Measurements from ENCODE around the gene LYSMD3. TPM values are rescaled to one million over a fixed set of nuclear protein-coding genes. Genes with fewer than 3 reads are reported as not detected.

LYSMD3 gene
- total and polyA plus RNA-seq, 9 of the 15 experiments (the other 6 are each of a cell fraction or from before 2014, with no cell fraction given), result 9.5 to 42.3 (median 20.7) TPM

DNA sequence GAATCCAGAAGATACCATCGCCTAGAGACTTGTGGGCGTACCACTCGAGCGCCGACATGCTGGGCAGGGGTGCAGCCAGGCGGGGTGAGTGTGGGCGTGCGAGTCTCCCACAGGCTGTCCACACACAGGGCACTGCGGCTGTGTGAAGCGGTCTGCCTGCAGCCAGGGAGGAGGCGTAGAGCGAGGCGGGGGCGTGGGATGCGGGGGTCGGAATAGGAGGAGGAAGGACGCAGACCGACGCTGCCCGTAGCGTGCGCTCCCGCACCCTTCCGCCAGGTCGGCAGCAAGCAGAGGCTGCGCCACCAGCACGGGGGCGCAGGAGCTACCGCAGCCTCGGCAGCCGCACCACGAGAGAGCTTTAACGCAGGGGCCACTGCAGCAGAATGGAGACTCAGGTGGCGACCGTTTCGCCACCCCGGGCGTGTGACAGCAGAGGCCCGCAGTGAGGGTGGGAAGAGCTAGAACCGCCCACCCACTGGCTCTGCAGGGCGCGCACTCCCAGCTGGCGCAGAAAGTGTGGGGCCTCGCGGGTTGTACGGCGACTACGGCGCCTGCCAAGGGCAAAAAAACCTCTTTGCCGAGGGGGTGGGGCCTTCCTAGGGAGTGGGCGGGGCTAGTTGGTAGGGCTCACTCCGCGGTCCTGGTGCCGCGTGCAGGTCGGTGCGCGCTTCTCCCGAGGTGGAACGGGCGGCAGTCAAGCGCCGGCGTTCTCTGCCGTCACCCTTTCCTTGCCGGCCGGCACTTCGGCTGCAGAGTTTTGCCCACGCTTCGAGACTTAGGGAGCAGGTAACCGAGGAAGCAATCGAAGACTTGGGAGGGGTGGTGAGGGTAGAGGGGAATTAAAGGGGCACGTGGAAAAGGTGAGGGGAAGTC lies 54.9 kb downstream of the LYSMD3 start, which contains the start of the genes MBLAC2 and POLR3G (continued):
- TF ChIP-seq, protein P1, sequence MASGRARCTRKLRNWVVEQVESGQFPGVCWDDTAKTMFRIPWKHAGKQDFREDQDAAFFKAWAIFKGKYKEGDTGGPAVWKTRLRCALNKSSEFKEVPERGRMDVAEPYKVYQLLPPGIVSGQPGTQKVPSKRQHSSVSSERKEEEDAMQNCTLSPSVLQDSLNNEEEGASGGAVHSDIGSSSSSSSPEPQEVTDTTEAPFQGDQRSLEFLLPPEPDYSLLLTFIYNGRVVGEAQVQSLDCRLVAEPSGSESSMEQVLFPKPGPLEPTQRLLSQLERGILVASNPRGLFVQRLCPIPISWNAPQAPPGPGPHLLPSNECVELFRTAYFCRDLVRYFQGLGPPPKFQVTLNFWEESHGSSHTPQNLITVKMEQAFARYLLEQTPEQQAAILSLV (tag; IDR thresholded peaks at IDR 0.05), result no peak
- TF ChIP-seq, protein P2, sequence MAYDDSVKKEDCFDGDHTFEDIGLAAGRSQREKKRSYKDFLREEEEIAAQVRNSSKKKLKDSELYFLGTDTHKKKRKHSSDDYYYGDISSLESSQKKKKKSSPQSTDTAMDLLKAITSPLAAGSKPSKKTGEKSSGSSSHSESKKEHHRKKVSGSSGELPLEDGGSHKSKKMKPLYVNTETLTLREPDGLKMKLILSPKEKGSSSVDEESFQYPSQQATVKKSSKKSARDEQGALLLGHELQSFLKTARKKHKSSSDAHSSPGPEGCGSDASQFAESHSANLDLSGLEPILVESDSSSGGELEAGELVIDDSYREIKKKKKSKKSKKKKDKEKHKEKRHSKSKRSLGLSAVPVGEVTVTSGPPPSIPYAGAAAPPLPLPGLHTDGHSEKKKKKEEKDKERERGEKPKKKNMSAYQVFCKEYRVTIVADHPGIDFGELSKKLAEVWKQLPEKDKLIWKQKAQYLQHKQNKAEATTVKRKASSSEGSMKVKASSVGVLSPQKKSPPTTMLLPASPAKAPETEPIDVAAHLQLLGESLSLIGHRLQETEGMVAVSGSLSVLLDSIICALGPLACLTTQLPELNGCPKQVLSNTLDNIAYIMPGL (CRISPR knock-in tag; IDR thresholded peaks at IDR 0.05), result no peak
- TF ChIP-seq NFE2 (IDR thresholded peaks at IDR 0.05; ENCODE audit: low read depth), result no peak
- TF ChIP-seq FOSL1 (tag; conservative IDR thresholded peaks at IDR 0.05), result no peak
- TF ChIP-seq ZNF507 (tag; conservative IDR thresholded peaks at IDR 0.05), result no peak
- TF ChIP-seq, protein P3, sequence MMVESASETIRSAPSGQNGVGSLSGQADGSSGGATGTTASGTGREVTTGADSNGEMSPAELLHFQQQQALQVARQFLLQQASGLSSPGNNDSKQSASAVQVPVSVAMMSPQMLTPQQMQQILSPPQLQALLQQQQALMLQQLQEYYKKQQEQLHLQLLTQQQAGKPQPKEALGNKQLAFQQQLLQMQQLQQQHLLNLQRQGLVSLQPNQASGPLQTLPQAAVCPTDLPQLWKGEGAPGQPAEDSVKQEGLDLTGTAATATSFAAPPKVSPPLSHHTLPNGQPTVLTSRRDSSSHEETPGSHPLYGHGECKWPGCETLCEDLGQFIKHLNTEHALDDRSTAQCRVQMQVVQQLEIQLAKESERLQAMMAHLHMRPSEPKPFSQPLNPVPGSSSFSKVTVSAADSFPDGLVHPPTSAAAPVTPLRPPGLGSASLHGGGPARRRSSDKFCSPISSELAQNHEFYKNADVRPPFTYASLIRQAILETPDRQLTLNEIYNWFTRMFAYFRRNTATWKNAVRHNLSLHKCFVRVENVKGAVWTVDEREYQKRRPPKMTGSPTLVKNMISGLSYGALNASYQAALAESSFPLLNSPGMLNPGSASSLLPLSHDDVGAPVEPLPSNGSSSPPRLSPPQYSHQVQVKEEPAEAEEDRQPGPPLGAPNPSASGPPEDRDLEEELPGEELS (CRISPR knock-in tag; IDR thresholded peaks at IDR 0.05; ENCODE audit: borderline replicate concordance), result no peak
- TF ChIP-seq POLR3G (IDR thresholded peaks at IDR 0.05; ENCODE audit: extremely low read depth, insufficient read length, insufficient replicate concordance), result no peak
- peak; percentile 66; the same call in 1 of the 2 replicates for TF ChIP-seq KAT7 (CRISPR knock-in tag; IDR thresholded peaks at IDR 0.05; ENCODE audit: borderline replicate concordance)
- TF ChIP-seq GABPB2 (CRISPR knock-in tag; conservative IDR thresholded peaks at IDR 0.05), result no peak
- TF ChIP-seq, protein P4, sequence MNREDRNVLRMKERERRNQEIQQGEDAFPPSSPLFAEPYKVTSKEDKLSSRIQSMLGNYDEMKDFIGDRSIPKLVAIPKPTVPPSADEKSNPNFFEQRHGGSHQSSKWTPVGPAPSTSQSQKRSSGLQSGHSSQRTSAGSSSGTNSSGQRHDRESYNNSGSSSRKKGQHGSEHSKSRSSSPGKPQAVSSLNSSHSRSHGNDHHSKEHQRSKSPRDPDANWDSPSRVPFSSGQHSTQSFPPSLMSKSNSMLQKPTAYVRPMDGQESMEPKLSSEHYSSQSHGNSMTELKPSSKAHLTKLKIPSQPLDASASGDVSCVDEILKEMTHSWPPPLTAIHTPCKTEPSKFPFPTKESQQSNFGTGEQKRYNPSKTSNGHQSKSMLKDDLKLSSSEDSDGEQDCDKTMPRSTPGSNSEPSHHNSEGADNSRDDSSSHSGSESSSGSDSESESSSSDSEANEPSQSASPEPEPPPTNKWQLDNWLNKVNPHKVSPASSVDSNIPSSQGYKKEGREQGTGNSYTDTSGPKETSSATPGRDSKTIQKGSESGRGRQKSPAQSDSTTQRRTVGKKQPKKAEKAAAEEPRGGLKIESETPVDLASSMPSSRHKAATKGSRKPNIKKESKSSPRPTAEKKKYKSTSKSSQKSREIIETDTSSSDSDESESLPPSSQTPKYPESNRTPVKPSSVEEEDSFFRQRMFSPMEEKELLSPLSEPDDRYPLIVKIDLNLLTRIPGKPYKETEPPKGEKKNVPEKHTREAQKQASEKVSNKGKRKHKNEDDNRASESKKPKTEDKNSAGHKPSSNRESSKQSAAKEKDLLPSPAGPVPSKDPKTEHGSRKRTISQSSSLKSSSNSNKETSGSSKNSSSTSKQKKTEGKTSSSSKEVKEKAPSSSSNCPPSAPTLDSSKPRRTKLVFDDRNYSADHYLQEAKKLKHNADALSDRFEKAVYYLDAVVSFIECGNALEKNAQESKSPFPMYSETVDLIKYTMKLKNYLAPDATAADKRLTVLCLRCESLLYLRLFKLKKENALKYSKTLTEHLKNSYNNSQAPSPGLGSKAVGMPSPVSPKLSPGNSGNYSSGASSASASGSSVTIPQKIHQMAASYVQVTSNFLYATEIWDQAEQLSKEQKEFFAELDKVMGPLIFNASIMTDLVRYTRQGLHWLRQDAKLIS (CRISPR knock-in tag; IDR thresholded peaks at IDR 0.05), result peak; percentile 79; the same call in 1 of the 2 replicates
- peak; percentile 75 for TF ChIP-seq TAF9B (IDR thresholded peaks at IDR 0.05; ENCODE audit: partially characterized antibody)
- peak; percentile 81 for TF ChIP-seq POLR2B (IDR thresholded peaks at IDR 0.05; ENCODE audit: low read depth, partially characterized antibody)
- no peak for TF ChIP-seq SIRT6 (IDR thresholded peaks at IDR 0.05; ENCODE audit: low read depth, low read length)
- TF ChIP-seq TAL1 (IDR thresholded peaks at IDR 0.05), result no peak
- no peak for TF ChIP-seq TFAM (CRISPR knock-in tag; conservative IDR thresholded peaks at IDR 0.05)
- 0 out of 2 replicates have a peak, but pooled peaks have one; percentile 16 for TF ChIP-seq CAMTA2 (CRISPR knock-in tag; conservative IDR thresholded peaks at IDR 0.05)
- TF ChIP-seq CHD1 (IDR thresholded peaks at IDR 0.05; ENCODE audit: low read length), result peak; percentile 41
- no peak for TF ChIP-seq TARDBP (IDR thresholded peaks at IDR 0.05)
- TF ChIP-seq ZNF224 (CRISPR knock-in tag; IDR thresholded peaks at IDR 0.05), result no peak; the same call in 1 of the 2 replicates
- TF ChIP-seq ELF2 (CRISPR knock-in tag; IDR thresholded peaks at IDR 0.05), result 0 out of 2 replicates have a peak, but pooled peaks have one; percentile 18

Data from K562 (cell line).